ENCODE results near the gene ABLIM1. TPM values are rescaled to one million over a fixed set of nuclear protein-coding genes. Genes with fewer than 3 reads are reported as not detected.

The ABLIM1 gene
- total RNA-seq, 1 donor from 2014 or later: 39.8 TPM

DNA sequence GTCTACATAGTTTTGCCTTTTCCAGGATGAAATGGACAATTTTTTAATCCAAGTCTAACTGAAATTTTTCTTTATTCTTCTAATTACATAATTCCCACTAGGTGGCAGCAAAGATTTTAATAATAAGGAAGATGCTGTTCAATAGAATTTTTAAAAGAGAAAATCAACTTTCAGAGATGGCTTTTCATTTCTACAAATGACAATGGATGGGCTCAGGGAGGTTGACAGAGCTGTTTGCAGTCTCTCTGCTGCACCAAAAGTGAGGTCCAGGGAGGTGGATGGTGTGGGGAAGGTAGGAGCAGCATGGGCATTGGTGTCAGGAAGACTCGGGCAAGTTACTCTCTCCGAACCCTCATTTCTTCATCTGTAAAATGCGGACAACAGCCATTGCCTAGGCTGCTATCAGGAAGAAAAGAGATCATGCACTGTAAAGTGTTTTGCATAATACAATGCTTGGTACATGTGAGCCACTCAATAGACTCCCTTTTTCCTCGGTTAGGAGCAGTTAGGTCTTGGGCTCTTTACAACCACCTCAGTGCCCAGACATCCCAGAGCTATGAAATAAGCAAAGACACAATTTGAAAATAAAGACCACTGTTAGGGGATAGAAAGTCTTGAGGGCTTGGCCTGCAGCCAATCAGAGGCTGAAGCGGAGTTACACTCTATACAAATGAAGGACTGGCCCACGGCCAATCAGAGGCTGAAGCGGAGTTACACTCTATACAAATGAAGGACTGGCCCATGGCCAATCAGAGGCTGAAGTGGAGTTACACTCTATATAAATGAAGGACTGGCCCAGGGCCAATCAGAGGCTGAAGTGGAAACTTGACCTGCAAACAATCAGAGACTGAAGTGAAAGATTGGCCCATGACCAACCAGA lies 107.1 kb downstream of the ABLIM1 start:
- Mint-ChIP-seq H3K36me3 (no peaks in the 10 kb centered on the region), H3K9me3 (no peaks in the 10 kb centered on the region), H3K27me3 (ENCODE audit: insufficient read depth, low read depth) (no peaks in the 10 kb centered on the region), H3K27ac (peak overlapping the region; percentile 34), H3K4me1 (peaks cover 3% of the 10 kb centered on the region), H3K4me3 (no peak overlapping the region)
- Histone ChIP-seq H3K79me2 (ENCODE audit: low read depth) (no peaks in the 10 kb centered on the region), H3K4me3 (no peak overlapping the region), H3F3A (ENCODE audit: low read depth) (no peaks in the 10 kb centered on the region), H3K27ac (no peak overlapping the region), H2AFZ (replicated peaks) (peak overlapping the region; percentile 12), H3K9me3 (ENCODE audit: low read depth) (no peaks in the 10 kb centered on the region), H4K20me1 (ENCODE audit: low read depth) (no peaks in the 10 kb centered on the region), H3K27me3 (no peaks in the 10 kb centered on the region), H3K4me2 (no peak overlapping the region), H3K36me3 (no peaks in the 10 kb centered on the region), H3K9ac (no peak overlapping the region), H3K4me1 (peaks cover 4% of the 10 kb centered on the region)
- peak; percentile 57 for DNase-seq (ENCODE audit: low spot score)
- no peak for TF ChIP-seq EZH2 (IDR thresholded peaks at IDR 0.05)
- TF ChIP-seq EZH2phosphoT487 (IDR thresholded peaks at IDR 0.05): no peak
- TF ChIP-seq, protein P1, sequence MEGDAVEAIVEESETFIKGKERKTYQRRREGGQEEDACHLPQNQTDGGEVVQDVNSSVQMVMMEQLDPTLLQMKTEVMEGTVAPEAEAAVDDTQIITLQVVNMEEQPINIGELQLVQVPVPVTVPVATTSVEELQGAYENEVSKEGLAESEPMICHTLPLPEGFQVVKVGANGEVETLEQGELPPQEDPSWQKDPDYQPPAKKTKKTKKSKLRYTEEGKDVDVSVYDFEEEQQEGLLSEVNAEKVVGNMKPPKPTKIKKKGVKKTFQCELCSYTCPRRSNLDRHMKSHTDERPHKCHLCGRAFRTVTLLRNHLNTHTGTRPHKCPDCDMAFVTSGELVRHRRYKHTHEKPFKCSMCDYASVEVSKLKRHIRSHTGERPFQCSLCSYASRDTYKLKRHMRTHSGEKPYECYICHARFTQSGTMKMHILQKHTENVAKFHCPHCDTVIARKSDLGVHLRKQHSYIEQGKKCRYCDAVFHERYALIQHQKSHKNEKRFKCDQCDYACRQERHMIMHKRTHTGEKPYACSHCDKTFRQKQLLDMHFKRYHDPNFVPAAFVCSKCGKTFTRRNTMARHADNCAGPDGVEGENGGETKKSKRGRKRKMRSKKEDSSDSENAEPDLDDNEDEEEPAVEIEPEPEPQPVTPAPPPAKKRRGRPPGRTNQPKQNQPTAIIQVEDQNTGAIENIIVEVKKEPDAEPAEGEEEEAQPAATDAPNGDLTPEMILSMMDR (IDR thresholded peaks at IDR 0.05): peak; percentile 71

GRCh38 chr10:114548662-114549061 lies 109.4 kb downstream of the ABLIM1 start:
- Histone ChIP-seq H3K9ac (no peak overlapping the region), H3K79me2 (ENCODE audit: low read depth) (no peaks in the 10 kb centered on the region), H4K20me1 (ENCODE audit: low read depth) (no peaks in the 10 kb centered on the region), H3K27me3 (no peaks in the 10 kb centered on the region), H2AFZ (replicated peaks) (no peak overlapping the region), H3K4me3 (no peak overlapping the region), H3F3A (ENCODE audit: low read depth) (no peaks in the 10 kb centered on the region), H3K27ac (no peak overlapping the region), H3K9me3 (ENCODE audit: low read depth) (no peaks in the 10 kb centered on the region), H3K4me1 (peaks cover 4% of the 10 kb centered on the region), H3K4me2 (no peak overlapping the region), H3K36me3 (no peaks in the 10 kb centered on the region)
- Mint-ChIP-seq H3K4me1 (peaks cover 5% of the 10 kb centered on the region), H3K4me3 (no peak overlapping the region), H3K36me3 (peaks cover 2% of the 10 kb centered on the region), H3K9me3 (no peaks in the 10 kb centered on the region), H3K27ac (no peak overlapping the region), H3K27me3 (ENCODE audit: insufficient read depth, low read depth) (no peaks in the 10 kb centered on the region)
- TF ChIP-seq EZH2 (IDR thresholded peaks at IDR 0.05) (no peak), EZH2phosphoT487 (IDR thresholded peaks at IDR 0.05) (no peak)
- TF ChIP-seq, protein P1 (IDR thresholded peaks at IDR 0.05): peak; percentile 79
- DNase-seq (ENCODE audit: low spot score): peak; percentile 73

GRCh38 chr10:114547514-114547913 lies 110.6 kb downstream of the ABLIM1 start:
- no peaks in the 10 kb centered on the region for H3K36me3 ChIP-seq
- peaks cover 4% of the 10 kb centered on the region for H3K4me1 ChIP-seq
- Mint-ChIP-seq H3K27me3 (ENCODE audit: insufficient read depth, low read depth) (no peaks in the 10 kb centered on the region), H3K27ac (no peak overlapping the region), H3K9me3 (no peaks in the 10 kb centered on the region), H3K36me3 (peaks cover 2% of the 10 kb centered on the region), H3K4me3 (no peak overlapping the region), H3K4me1 (peaks cover 5% of the 10 kb centered on the region)
- H3K9ac ChIP-seq: no peak overlapping the region
- no peak overlapping the region for H3K4me2 ChIP-seq
- no peaks in the 10 kb centered on the region for H4K20me1 ChIP-seq (ENCODE audit: low read depth)
- H3K79me2 ChIP-seq (ENCODE audit: low read depth): no peaks in the 10 kb centered on the region
- no peak overlapping the region for H2AFZ ChIP-seq (replicated peaks)
- no peak overlapping the region for H3K4me3 ChIP-seq
- H3K27ac ChIP-seq: no peak overlapping the region
- H3K9me3 ChIP-seq (ENCODE audit: low read depth): no peaks in the 10 kb centered on the region
- DNase-seq (ENCODE audit: low spot score): no peak
- no peaks in the 10 kb centered on the region for H3K27me3 ChIP-seq
- no peaks in the 10 kb centered on the region for H3F3A ChIP-seq (ENCODE audit: low read depth)
- TF ChIP-seq EZH2 (IDR thresholded peaks at IDR 0.05) (no peak), EZH2phosphoT487 (IDR thresholded peaks at IDR 0.05) (no peak)
- TF ChIP-seq, protein P1 (IDR thresholded peaks at IDR 0.05): no peak

All from neural progenitor cell (in vitro differentiated cells).